Peyer's patch (tissue), 4 donors: Measurements from ENCODE around the gene SUN5. TPM values are rescaled to one million over a fixed set of nuclear protein-coding genes. Genes with fewer than 3 reads are reported as not detected.
"Not testable (repeated sequence)": the region's sequence is repeated elsewhere in the genome, so short reads cannot be mapped to it uniquely, and the experiment has no call there.

Experiments
- DNase-seq, 3 donors: peaks; one replicate each; pipeline ENCODE4 v3.0.0-alpha.2; 2017 to 2019
- H3K27ac ChIP-seq, 4 donors: fragments of 200-600 bp; sonication (generic); one replicate each; pipeline ENCODE4 v1.5.1; 2016 to 2019
- H3K27me3 ChIP-seq, 2 donors: fragments of 200-600 bp; sonication (generic); one replicate each; pipeline ENCODE4 v1.5.1; 2019
- H3K36me3 ChIP-seq, 3 donors: fragments of 200-600 bp; sonication (generic); one replicate each; pipeline ENCODE4 v1.5.1; 2016 to 2019
- H3K4me1 ChIP-seq, 4 donors: fragments of 200-600 bp; sonication (generic); one replicate each; pipeline ENCODE4 v1.5.1; 2016 to 2019
- H3K4me3 ChIP-seq, 4 donors: fragments of 200-600 bp; sonication (generic); 1 replicate in 3 of 4; 2 replicates in 1 of 4; pipeline ENCODE4 v1.5.1; 2016 to 2019; ENCODE audit warnings: mild to moderate bottlenecking in 1 of 4
- H3K9me3 ChIP-seq, 4 donors: fragments of 200-600 bp; sonication (generic); one replicate each; pipeline ENCODE4 v1.5.1; 2016 to 2019; ENCODE audit warnings: mild to moderate bottlenecking in 1 of 4
- POLR2A ChIP-seq, 2 donors: fragments of 450-650 bp; IDR thresholded peaks; one replicate each; pipeline ENCODE4 v1.5.1; 2017; ENCODE audit warnings: antibody characterized with exemption in 2 of 2, mild to moderate bottlenecking in 2 of 2, moderate library complexity in 2 of 2
- total RNA-seq, 4 donors: library from RNA; depleted of rRNA; stranded (reverse); fragments of >200 nt; gene quantifications; one replicate each; pipeline ENCODE4 v1.1.0, GENCODE V29; 2016
- TF ChIP-seq, protein P1 (sequence below), 6 experiments: fragments of 450-650 bp in 4 of 6; fragments of 200-600 bp in 2 of 6; sonication (generic) in 1 of 6; IDR thresholded peaks; one replicate each; pipeline ENCODE4 v1.5.1; 2017 to 2019; ENCODE audit warnings: antibody characterized with exemption in 6 of 6, mild to moderate bottlenecking in 3 of 6, moderate library complexity in 1 of 6

Gene SUN5
- total RNA-seq = not detected

DNA sequence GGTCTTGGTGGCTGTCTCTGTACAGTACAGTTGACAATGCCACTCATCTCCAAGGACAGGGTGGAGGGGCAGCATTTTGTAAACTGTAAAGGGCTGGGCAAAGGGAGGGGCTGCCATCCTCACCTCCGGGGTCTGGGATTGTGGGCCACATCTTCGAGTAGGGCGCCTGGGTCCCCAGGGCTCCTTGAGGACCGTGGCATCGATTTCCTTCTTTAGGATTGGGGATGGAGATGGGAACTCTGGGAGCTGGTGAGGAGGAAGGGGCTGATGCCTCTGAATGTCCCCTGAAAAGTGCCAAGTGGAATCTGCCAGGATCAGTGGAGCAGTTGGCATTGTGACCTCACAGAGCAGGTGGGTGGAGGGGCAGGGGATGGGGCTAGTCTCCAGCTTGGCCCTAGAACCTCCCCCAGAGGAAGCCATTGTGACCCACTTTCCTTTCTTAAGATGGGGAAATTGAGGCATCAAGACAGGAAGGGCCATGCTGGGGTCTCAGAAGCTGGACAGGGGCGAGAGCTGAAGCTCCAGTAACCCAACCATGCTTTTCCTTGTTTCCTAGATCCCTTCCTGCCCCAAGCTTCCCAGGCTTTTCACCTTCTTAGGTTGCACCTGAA is at the start of gene SUN5:
Gene SUN5 (minus strand): TSS at position 293 of the 611 bp plus-strand sequence. CDS start 93 bp downstream, at position 200.
- Histone ChIP-seq H3K4me1 (no peaks in the 10 kb centered on the region), H3K27ac (no peak within 1 kb of the TSS), H3K27me3 (no peaks in the 10 kb centered on the region), H3K9me3 (no peaks in the 10 kb centered on the region), H3K36me3 (no peaks in the 10 kb centered on the region), H3K4me3 (no peak within 1 kb of the TSS)
- peak in 1 of 3 donors; percentile 30 for DNase-seq
- TF ChIP-seq, protein P1, sequence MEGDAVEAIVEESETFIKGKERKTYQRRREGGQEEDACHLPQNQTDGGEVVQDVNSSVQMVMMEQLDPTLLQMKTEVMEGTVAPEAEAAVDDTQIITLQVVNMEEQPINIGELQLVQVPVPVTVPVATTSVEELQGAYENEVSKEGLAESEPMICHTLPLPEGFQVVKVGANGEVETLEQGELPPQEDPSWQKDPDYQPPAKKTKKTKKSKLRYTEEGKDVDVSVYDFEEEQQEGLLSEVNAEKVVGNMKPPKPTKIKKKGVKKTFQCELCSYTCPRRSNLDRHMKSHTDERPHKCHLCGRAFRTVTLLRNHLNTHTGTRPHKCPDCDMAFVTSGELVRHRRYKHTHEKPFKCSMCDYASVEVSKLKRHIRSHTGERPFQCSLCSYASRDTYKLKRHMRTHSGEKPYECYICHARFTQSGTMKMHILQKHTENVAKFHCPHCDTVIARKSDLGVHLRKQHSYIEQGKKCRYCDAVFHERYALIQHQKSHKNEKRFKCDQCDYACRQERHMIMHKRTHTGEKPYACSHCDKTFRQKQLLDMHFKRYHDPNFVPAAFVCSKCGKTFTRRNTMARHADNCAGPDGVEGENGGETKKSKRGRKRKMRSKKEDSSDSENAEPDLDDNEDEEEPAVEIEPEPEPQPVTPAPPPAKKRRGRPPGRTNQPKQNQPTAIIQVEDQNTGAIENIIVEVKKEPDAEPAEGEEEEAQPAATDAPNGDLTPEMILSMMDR (IDR thresholded peaks at IDR 0.05) = no peak
- no peak for TF ChIP-seq POLR2A (IDR thresholded peaks at IDR 0.05)

DNA sequence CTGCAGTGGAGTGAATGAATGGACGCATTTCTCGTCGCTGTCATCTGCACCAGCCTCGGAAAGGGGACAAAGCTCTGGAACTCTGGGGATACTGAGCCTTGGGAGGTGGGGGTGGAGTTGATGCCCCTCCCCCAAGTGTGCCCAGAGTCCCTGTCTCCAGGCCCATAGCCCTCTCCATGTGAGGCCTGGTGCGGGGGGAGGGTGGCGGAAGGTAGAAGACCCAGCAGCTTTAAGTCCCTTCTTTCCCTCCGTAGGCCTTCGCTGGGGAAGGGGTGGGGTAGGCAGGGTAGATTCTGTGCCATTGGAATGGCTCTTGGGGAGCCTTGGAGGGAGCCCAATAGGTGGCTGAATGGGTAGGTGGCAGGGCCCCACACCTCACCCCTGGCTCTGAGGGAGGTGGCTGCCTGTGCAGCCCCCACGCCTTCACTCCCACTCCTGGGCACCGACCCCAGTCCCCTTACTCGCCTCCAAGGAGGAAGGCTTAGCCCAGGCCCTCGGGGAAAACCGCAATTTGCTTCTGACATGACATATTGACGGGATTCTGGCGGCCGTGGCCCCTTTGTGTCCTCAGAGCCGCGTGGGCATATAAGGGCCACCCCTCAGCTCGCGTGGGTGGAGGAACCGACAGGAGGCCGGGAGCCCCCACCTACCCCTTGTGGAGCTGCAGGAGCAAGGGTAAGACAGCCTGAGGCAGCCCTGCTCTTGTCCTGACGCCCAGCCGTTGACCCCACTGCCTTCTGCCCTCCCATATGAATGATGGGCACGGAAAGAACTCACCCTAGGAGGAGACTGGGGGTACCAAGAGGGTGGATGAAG is 49.3 kb upstream of the SUN5 start, which contains the start of gene BPIFB3:
Gene BPIFB3 (plus strand): TSS at position 613 of the 816 bp plus-strand sequence. CDS start 1,533 bp downstream, outside the sequence.
- Histone ChIP-seq H3K36me3 (no peaks in the 10 kb centered on the region), H3K4me3 (no peak within 1 kb of the TSS)

GRCh38 chr20:33051333-33051732 is 47.1 kb upstream of the SUN5 start:
- Histone ChIP-seq H3K4me1 (no peaks in the 10 kb centered on the region), H3K4me3 (no peak overlapping the region), H3K27me3 (no peaks in the 10 kb centered on the region), H3K36me3 (no peaks in the 10 kb centered on the region), H3K9me3 (no peaks in the 10 kb centered on the region), H3K27ac (no peak overlapping the region)
- TF ChIP-seq, protein P1 (IDR thresholded peaks at IDR 0.05) = no peak
- TF ChIP-seq POLR2A (IDR thresholded peaks at IDR 0.05) = no peak
- no peak for DNase-seq

More for the DNA sequence above, 49.3 kb upstream of the SUN5 start, which contains the start of gene BPIFB3:
- H3K4me1 ChIP-seq = no peaks in the 10 kb centered on the region
- DNase-seq = no peak
- no peaks in the 10 kb centered on the region for H3K27me3 ChIP-seq
- no peaks in the 10 kb centered on the region for H3K9me3 ChIP-seq
- no peak within 1 kb of the TSS for H3K27ac ChIP-seq
- TF ChIP-seq, protein P1 (IDR thresholded peaks at IDR 0.05) = no peak
- no peak for TF ChIP-seq POLR2A (IDR thresholded peaks at IDR 0.05)

GRCh38 chr20:33046412-33046811 is 42.2 kb upstream of the SUN5 start:
- Histone ChIP-seq H3K27me3 (no peaks in the 10 kb centered on the region), H3K36me3 (no peaks in the 10 kb centered on the region), H3K9me3 (peaks cover 0 to 2% (median 0%) of the 10 kb centered on the region in 4 donors), H3K27ac (no peak overlapping the region), H3K4me1 (no peaks in the 10 kb centered on the region), H3K4me3 (no peak overlapping the region)
- TF ChIP-seq, protein P1 (IDR thresholded peaks at IDR 0.05) = no peak
- TF ChIP-seq POLR2A (IDR thresholded peaks at IDR 0.05) = no peak
- no peak for DNase-seq

DNA sequence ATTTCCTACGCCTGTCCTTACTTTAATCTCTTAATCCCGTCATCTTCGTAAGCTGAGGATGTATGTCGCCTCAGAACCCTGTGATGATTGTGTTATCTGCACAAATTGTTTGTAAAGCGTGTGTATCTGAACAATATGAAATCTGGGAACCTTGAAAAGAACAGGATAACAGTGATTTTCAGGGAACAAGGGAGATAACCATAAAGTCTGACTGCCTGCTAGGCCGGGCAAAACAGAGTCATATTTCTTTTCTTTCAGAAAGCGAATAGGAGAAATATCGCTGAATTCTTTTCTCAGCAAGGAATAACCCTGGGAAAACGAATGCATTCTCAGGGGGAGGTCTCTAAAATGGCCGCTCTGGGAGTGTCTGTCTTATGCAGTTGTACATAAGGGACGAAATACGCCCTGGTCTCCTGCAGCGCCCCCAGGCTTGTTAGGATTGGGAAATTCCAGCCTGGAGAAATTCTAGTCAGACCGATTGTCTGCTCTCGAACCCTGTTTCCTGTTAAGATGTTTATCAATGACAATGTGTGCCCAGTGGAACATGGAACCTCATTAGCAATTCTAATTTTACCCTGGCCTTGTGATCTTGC is 41.0 kb upstream of the SUN5 start:
- not testable (repeated sequence) for H3K4me1 ChIP-seq, H3K4me3 ChIP-seq, H3K9me3 ChIP-seq, H3K27ac ChIP-seq, H3K36me3 ChIP-seq, DNase-seq, H3K27me3 ChIP-seq

- Histone ChIP-seq H3K9me3 (peaks cover 0 to 2% (median 0%) of the 10 kb centered on the region in 4 donors), H3K36me3 (no peaks in the 10 kb centered on the region), H3K27ac (no peak overlapping the region), H3K27me3 (no peaks in the 10 kb centered on the region), H3K4me1 (no peaks in the 10 kb centered on the region), H3K4me3 (no peak overlapping the region)
- TF ChIP-seq, protein P1 (IDR thresholded peaks at IDR 0.05) = no peak
- no peak for TF ChIP-seq POLR2A (IDR thresholded peaks at IDR 0.05)
- DNase-seq = no peak
Measured at GRCh38 chr20:33043731-33044181, 39.5 kb upstream of the SUN5 start.
